Neural cell (in vitro differentiated cells): ENCODE measurements around the gene TRIP6. TPM values are rescaled to one million over a fixed set of nuclear protein-coding genes. Genes with fewer than 3 reads are reported as not detected.

Experiments
- H2AFZ ChIP-seq: fragments of 200-600, 300-800 bp; sonication (generic), shearing (Covaris generic); 2 replicates; pipeline ENCODE4 v1.6.0; 2014; ENCODE audit warnings: low read depth, mild to moderate bottlenecking, antibody characterized with exemption, low read length, moderate library complexity
- H3F3A ChIP-seq: fragments of 200-600 bp; shearing (Covaris generic); 2 replicates; pipeline ENCODE4 v1.6.1; 2016; ENCODE audit warnings: mild to moderate bottlenecking, moderate library complexity, mixed read lengths, antibody characterized with exemption, low read length; ENCODE audit not compliant: insufficient read depth, poor library complexity, severe bottlenecking
- H3K27ac ChIP-seq: fragments of 200-600, 300-800 bp; sonication (generic), shearing (Covaris generic); 2 replicates; pipeline ENCODE4 v1.5.1; 2014; ENCODE audit warnings: mild to moderate bottlenecking, low read length, moderate library complexity
- H3K27me3 ChIP-seq: fragments of 300-800, 200-600 bp; sonication (generic), shearing (Covaris generic); 2 replicates; pipeline ENCODE4 v1.6.0; 2014; ENCODE audit warnings: mild to moderate bottlenecking, low read depth, low read length, moderate library complexity; ENCODE audit not compliant: insufficient read depth
- H3K36me3 ChIP-seq: fragments of 300-800, 200-600 bp; sonication (generic), shearing (Covaris generic); 2 replicates; pipeline ENCODE4 v1.5.1; 2014; ENCODE audit warnings: mild to moderate bottlenecking, antibody characterized with exemption, low read length, moderate library complexity; ENCODE audit not compliant: insufficient read depth
- H3K4me2 ChIP-seq: fragments of 300-800, 200-600 bp; sonication (generic), shearing (Covaris generic); 2 replicates; pipeline ENCODE4 v1.6.0; 2014; ENCODE audit warnings: mild to moderate bottlenecking, low read length
- H3K4me3 ChIP-seq: fragments of 300-800, 200-600 bp; sonication (generic), shearing (Covaris generic); 2 replicates; pipeline ENCODE4 v1.5.1; 2014; ENCODE audit warnings: mild to moderate bottlenecking, low read length, moderate library complexity
- H3K79me2 ChIP-seq: fragments of 200-600 bp; shearing (Covaris generic); replicated peaks from 2 replicates; pipeline ENCODE4 v1.6.0; 2014; ENCODE audit warnings: mild to moderate bottlenecking, low read length, moderate library complexity; ENCODE audit not compliant: insufficient read depth
- H3K9ac ChIP-seq: fragments of 300-800, 200-600 bp; sonication (generic), shearing (Covaris generic); 2 replicates; pipeline ENCODE4 v1.6.1; 2016; ENCODE audit warnings: mild to moderate bottlenecking, low read length, mixed read lengths
- H3K9me2 ChIP-seq: fragments of 200-600 bp; shearing (Covaris generic); 2 replicates; pipeline ENCODE4 v1.6.1; 2016; ENCODE audit warnings: mild to moderate bottlenecking, low read length, mixed read lengths; ENCODE audit not compliant: insufficient read depth
- H3K9me3 ChIP-seq: fragments of 200-600, 300-800 bp; sonication (generic), shearing (Covaris generic); 2 replicates; pipeline ENCODE4 v1.6.1; 2016; ENCODE audit warnings: mild to moderate bottlenecking, mixed run types, low read length, moderate library complexity, mixed read lengths
- H4K20me1 ChIP-seq: fragments of 200-600 bp; shearing (Covaris generic); 2 replicates; pipeline ENCODE4 v1.6.1; 2016; ENCODE audit warnings: mild to moderate bottlenecking, mixed run types; ENCODE audit not compliant: insufficient read depth
- EP300 ChIP-seq: fragments of 450-650 bp; conservative IDR thresholded peaks from 2 replicates; pipeline ENCODE4 v1.6.1; 2014; ENCODE audit warnings: antibody characterized with exemption, mild to moderate bottlenecking, moderate library complexity; ENCODE audit not compliant: poor library complexity, severe bottlenecking
- EZH2 ChIP-seq: fragments of 200-600, 300-800 bp; shearing (Covaris generic), sonication (generic); IDR thresholded peaks from 2 replicates; pipeline ENCODE4 v1.6.1; 2014; ENCODE audit warnings: antibody characterized with exemption, low read length, borderline replicate concordance, mild to moderate bottlenecking; ENCODE audit not compliant: insufficient read depth, poor library complexity, severe bottlenecking
- MXI1 ChIP-seq: fragments of 450-650 bp; conservative IDR thresholded peaks from 2 replicates; pipeline ENCODE4 v1.6.1; 2014; ENCODE audit warnings: antibody characterized with exemption, mild to moderate bottlenecking; ENCODE audit not compliant: poor library complexity, severe bottlenecking
- POLR2AphosphoS5 ChIP-seq: IDR thresholded peaks from 2 replicates; pipeline ENCODE4 v1.6.1; 2012
- RAD21 ChIP-seq: fragments of 450-650 bp; conservative IDR thresholded peaks from 2 replicates; pipeline ENCODE4 v1.6.1; 2014; ENCODE audit warnings: antibody characterized with exemption, mild to moderate bottlenecking, moderate library complexity
- SMC3 ChIP-seq: fragments of 450-650 bp; conservative IDR thresholded peaks from 2 replicates; pipeline ENCODE4 v1.6.1; 2014; ENCODE audit warnings: antibody characterized with exemption, mild to moderate bottlenecking, moderate library complexity; ENCODE audit not compliant: poor library complexity
- TAF1 ChIP-seq: IDR thresholded peaks from 2 replicates; pipeline ENCODE4 v1.6.1; 2012; ENCODE audit warnings: low read depth
- polyA plus RNA-seq: library from polyadenylated mRNA; depleted of rRNA; stranded (reverse); fragments of >200 nt; gene quantifications from 2 replicates; pipeline ENCODE4 v1.2.3, GENCODE V29; 2014
- TF ChIP-seq, protein P1 (sequence below): IDR thresholded peaks from 2 replicates; pipeline ENCODE4 v1.6.1; 2012; ENCODE audit warnings: borderline replicate concordance
- TF ChIP-seq, protein P2 (sequence below): fragments of 450-650 bp; IDR thresholded peaks from 2 replicates; pipeline ENCODE4 v1.5.1; 2014; ENCODE audit warnings: antibody characterized with exemption, mild to moderate bottlenecking, moderate library complexity; ENCODE audit not compliant: poor library complexity, severe bottlenecking

Gene TRIP6
- polyA plus RNA-seq, 1 donor from 2014 or later = 2.1 TPM

DNA sequence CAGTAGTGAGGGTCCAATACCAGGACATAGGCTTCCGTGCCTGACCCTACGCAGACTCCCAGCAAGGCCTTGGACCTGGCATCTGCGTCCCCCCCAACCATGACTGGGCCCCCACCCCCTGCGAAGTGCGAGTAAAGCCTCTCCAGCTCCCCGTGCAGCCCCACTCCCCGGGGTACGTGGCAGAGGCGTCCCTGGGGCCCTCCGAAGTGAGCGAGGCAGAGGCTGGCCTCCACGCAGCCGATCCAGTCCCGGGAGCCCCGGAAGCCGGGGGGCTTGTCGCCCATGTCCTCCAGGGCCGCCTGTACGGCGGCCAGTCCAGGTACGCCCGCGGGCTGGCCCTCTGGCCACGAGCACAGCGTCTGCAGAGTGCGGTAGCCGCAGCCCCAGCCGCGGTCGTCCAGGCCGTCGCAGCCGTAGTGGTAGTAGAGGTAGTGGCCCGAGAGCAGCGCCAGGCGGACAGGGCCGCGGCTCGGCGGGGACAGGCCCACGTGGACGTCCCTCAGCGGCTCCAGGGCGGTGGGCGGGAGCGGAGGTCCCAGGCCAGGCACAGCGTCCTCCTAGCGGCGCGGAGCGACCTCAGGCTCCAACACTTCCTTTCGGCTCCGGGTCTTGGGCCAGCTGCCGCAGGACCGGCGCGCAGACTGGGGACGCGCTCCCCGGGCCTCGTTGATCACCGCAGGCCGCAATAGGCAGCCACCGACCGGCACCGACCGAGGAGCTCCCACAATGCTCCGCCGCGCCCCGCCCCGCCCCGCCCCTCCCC, 22.0 kb downstream of the TRIP6 start, which contains the start of gene UFSP1:
TSS of gene UFSP1 (minus strand) at position 728 of the 763 bp plus-strand sequence. CDS start at position 284, 444 bp downstream.
- no peaks in the 10 kb centered on the region for H3K9me2 ChIP-seq
- no peaks in the 10 kb centered on the region for H3K9me3 ChIP-seq
- TF ChIP-seq SMC3 = no peak
- TF ChIP-seq POLR2AphosphoS5 = no peak
- TF ChIP-seq TAF1 = no peak
- TF ChIP-seq RAD21 = no peak
- TF ChIP-seq EP300 = no peak
- TF ChIP-seq, protein P1, sequence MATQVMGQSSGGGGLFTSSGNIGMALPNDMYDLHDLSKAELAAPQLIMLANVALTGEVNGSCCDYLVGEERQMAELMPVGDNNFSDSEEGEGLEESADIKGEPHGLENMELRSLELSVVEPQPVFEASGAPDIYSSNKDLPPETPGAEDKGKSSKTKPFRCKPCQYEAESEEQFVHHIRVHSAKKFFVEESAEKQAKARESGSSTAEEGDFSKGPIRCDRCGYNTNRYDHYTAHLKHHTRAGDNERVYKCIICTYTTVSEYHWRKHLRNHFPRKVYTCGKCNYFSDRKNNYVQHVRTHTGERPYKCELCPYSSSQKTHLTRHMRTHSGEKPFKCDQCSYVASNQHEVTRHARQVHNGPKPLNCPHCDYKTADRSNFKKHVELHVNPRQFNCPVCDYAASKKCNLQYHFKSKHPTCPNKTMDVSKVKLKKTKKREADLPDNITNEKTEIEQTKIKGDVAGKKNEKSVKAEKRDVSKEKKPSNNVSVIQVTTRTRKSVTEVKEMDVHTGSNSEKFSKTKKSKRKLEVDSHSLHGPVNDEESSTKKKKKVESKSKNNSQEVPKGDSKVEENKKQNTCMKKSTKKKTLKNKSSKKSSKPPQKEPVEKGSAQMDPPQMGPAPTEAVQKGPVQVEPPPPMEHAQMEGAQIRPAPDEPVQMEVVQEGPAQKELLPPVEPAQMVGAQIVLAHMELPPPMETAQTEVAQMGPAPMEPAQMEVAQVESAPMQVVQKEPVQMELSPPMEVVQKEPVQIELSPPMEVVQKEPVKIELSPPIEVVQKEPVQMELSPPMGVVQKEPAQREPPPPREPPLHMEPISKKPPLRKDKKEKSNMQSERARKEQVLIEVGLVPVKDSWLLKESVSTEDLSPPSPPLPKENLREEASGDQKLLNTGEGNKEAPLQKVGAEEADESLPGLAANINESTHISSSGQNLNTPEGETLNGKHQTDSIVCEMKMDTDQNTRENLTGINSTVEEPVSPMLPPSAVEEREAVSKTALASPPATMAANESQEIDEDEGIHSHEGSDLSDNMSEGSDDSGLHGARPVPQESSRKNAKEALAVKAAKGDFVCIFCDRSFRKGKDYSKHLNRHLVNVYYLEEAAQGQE = no peak
- peak; percentile 93 for TF ChIP-seq MXI1
- TF ChIP-seq, protein P2, sequence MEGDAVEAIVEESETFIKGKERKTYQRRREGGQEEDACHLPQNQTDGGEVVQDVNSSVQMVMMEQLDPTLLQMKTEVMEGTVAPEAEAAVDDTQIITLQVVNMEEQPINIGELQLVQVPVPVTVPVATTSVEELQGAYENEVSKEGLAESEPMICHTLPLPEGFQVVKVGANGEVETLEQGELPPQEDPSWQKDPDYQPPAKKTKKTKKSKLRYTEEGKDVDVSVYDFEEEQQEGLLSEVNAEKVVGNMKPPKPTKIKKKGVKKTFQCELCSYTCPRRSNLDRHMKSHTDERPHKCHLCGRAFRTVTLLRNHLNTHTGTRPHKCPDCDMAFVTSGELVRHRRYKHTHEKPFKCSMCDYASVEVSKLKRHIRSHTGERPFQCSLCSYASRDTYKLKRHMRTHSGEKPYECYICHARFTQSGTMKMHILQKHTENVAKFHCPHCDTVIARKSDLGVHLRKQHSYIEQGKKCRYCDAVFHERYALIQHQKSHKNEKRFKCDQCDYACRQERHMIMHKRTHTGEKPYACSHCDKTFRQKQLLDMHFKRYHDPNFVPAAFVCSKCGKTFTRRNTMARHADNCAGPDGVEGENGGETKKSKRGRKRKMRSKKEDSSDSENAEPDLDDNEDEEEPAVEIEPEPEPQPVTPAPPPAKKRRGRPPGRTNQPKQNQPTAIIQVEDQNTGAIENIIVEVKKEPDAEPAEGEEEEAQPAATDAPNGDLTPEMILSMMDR = no peak
- H3K36me3 ChIP-seq = peaks cover 18% of the 10 kb centered on the region
- H4K20me1 ChIP-seq = no peaks in the 10 kb centered on the region
- no peaks in the 10 kb centered on the region for H3K79me2 ChIP-seq
- H3K4me2 ChIP-seq = peak within 1 kb of the TSS; percentile 70
- H3F3A ChIP-seq = no peaks in the 10 kb centered on the region
- peaks cover 4% of the 10 kb centered on the region for H3K27me3 ChIP-seq
- H3K27ac ChIP-seq = peak within 1 kb of the TSS; percentile 76
- peak within 1 kb of the TSS; percentile 45 for H2AFZ ChIP-seq
- H3K9ac ChIP-seq = peak within 1 kb of the TSS; percentile 82
- peak within 1 kb of the TSS; percentile 90 for H3K4me3 ChIP-seq

DNA sequence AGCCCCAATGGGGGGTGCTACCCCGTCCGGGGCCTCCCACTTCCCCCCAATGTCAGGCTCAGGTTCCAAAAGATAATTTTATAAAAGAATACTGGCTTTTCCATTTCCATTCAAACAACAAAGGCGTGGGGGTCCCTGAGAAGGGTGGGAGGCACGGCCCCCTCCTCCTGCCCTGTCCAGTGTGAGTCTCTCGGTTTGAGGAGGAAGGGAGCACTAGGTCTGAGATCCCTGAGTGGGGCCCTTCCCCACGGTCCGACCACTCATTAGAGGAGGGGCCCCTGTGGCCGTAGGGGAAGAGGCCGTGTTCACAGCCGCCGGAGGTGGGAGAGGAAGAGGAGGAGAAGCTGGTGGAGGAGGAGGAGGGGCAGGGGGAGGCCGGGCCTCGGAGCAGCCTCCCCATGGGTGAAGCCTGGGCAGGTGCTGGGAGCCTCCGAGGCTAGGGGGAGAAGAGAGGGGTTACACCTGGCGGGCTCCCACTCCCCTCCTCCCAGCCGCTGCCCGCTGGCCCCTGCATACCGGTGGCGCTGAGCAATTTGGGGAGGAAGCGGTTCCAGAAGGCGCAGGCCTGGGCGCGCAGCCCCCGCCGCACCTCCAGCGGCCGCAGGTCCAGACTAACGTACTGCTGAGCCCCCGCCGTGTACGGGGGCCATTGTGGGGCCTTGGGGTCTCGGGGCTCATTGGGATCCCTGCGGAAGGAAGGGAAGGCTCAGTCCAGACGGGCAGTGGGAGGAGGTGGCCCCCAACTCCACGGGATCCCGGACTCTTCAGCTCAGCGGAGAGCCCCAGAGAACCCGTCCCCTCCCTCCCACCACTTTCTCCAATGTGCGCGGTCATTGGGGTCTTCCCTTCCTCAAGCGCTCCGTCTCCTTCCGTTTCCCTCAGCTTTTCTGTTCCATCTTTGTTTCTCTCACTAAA, 23.7 kb downstream of the TRIP6 start:
- Histone ChIP-seq H3K27me3 (peaks cover 13% of the 10 kb centered on the region), H3K9me2 (no peaks in the 10 kb centered on the region), H3F3A (no peaks in the 10 kb centered on the region), H4K20me1 (no peaks in the 10 kb centered on the region), H3K27ac (peak overlapping the region; percentile 73), H2AFZ (no peak overlapping the region), H3K79me2 (no peaks in the 10 kb centered on the region), H3K4me3 (peak overlapping the region; percentile 90), H3K36me3 (peaks cover 18% of the 10 kb centered on the region), H3K9ac (peak overlapping the region; percentile 77), H3K4me2 (no peak overlapping the region), H3K9me3 (no peaks in the 10 kb centered on the region)
- no peak for TF ChIP-seq EP300
- TF ChIP-seq POLR2AphosphoS5 = no peak
- TF ChIP-seq EZH2 = no peak
- TF ChIP-seq SMC3 = no peak
- TF ChIP-seq, protein P1 = no peak
- no peak for TF ChIP-seq RAD21
- TF ChIP-seq MXI1 = no peak
- TF ChIP-seq, protein P2 = no peak
- no peak for TF ChIP-seq TAF1
